HepG2 (cell line): ENCODE results near the gene TADA2B. TPM values are rescaled to one million over a fixed set of nuclear protein-coding genes. Genes with fewer than 3 reads are reported as not detected.

ENCODE experiments used
- ASH2L ChIP-seq: fragments of 300-600, 200-600 bp; sonication (generic); IDR thresholded peaks from 2 replicates; pipeline ENCODE4 v1.7.0; 2017; ENCODE audit warnings: low read depth, mild to moderate bottlenecking, moderate library complexity, mixed read lengths, low read length; ENCODE audit not compliant: insufficient read length
- HNRNPUL1 ChIP-seq: fragments of 200-400 bp; formaldehyde crosslinking; IDR thresholded peaks from 2 replicates; pipeline ENCODE4 v1.6.1; 2017; ENCODE audit warnings: low read depth, mild to moderate bottlenecking, low read length, moderate library complexity
- JDP2 ChIP-seq: sonication (generic); formaldehyde crosslinking; IDR thresholded peaks from 2 replicates; pipeline ENCODE4 v1.8.1; 2022; ENCODE audit warnings: missing genetic modification reagents, borderline replicate concordance
- KDM2A ChIP-seq: sonication (generic); formaldehyde crosslinking; IDR thresholded peaks from 2 replicates; pipeline ENCODE4 v1.4.0; 2020; ENCODE audit warnings: low read depth, missing genetic modification reagents, borderline replicate concordance
- KDM6A ChIP-seq: IDR thresholded peaks from 2 replicates; pipeline ENCODE4 v1.6.1; 2016; ENCODE audit warnings: low read depth
- NFIB ChIP-seq: sonication (generic); formaldehyde crosslinking; IDR thresholded peaks from 2 replicates; pipeline ENCODE4 v1.9.0; 2021; ENCODE audit warnings: missing genetic modification reagents, mild to moderate bottlenecking, borderline replicate concordance
- SIN3A ChIP-seq: IDR thresholded peaks from 2 replicates; pipeline ENCODE4 v1.6.1; 2011; ENCODE audit warnings: low read depth, mild to moderate bottlenecking, control low read depth, low read length, borderline replicate concordance
- XRCC5 ChIP-seq: fragments of 200-400 bp; formaldehyde crosslinking; optimal IDR thresholded peaks from 2 replicates; pipeline ENCODE3; 2017; ENCODE audit warnings: mild to moderate bottlenecking, low read length
- ZMYM2 ChIP-seq: sonication (generic); formaldehyde crosslinking; IDR thresholded peaks from 2 replicates; pipeline ENCODE4 v1.8.0; 2022; ENCODE audit warnings: mild to moderate bottlenecking, missing genetic modification reagents
- ZNF234 ChIP-seq: sonication (generic); formaldehyde crosslinking; conservative IDR thresholded peaks from 2 replicates; pipeline ENCODE4 v1.5.1; 2020; ENCODE audit warnings: mild to moderate bottlenecking, missing genetic modification reagents
- ZNF547 ChIP-seq: sonication (generic); formaldehyde crosslinking; IDR thresholded peaks from 2 replicates; pipeline ENCODE4 v1.5.1; 2020; ENCODE audit warnings: mild to moderate bottlenecking, missing genetic modification reagents
- ZNF709 ChIP-seq: sonication (generic); formaldehyde crosslinking; IDR thresholded peaks from 2 replicates; pipeline ENCODE4 v1.5.0; 2020; ENCODE audit warnings: mild to moderate bottlenecking, missing genetic modification reagents
- ZSCAN9 ChIP-seq: IDR thresholded peaks from 2 replicates; pipeline ENCODE4 v1.6.1; 2016; ENCODE audit warnings: borderline replicate concordance
- polyA plus RNA-seq, 8 experiments: library from polyadenylated mRNA; depleted of rRNA in 3 of 8; stranded (reverse) in 7 of 8; unstranded in 1 of 8; fragments of >200 nt; fragmentation: Illumina TruSeq in 4 of 8; extraction: Trizol in 4 of 8; gene quantifications; 2 replicates each; pipeline versions ENCODE4 v1.2.1 to v1.2.3, GENCODE V29; 2011 to 2016; ENCODE audit warnings: low read depth in 4 of 8, missing spikeins in 1 of 8, mixed read lengths in 1 of 8; ENCODE audit not compliant: insufficient read depth in 1 of 8
- total RNA-seq, 5 experiments: library from RNA; depleted of rRNA; stranded (reverse); fragments of >200 nt; fragmentation: Illumina TruSeq; extraction: Trizol; gene quantifications; 2 replicates each; pipeline ENCODE4 v1.2.3, GENCODE V29; 2016; ENCODE audit warnings: low read depth in 1 of 5
- TF ChIP-seq, protein P1 (sequence below): sonication (generic); formaldehyde crosslinking; IDR thresholded peaks from 2 replicates; pipeline ENCODE4 v1.4.0; 2020; ENCODE audit warnings: missing genetic modification reagents, borderline replicate concordance
- TF ChIP-seq, protein P2 (sequence below): IDR thresholded peaks from 2 replicates; pipeline ENCODE4 v1.6.1; 2016; ENCODE audit warnings: low read depth, missing genetic modification reagents, missing compliant biosample characterization
- TF ChIP-seq, protein P3 (sequence below): sonication (generic); formaldehyde crosslinking; IDR thresholded peaks from 2 replicates; pipeline ENCODE4 v1.4.0; 2020; ENCODE audit warnings: mild to moderate bottlenecking, missing genetic modification reagents

Gene TADA2B
- total and polyA plus RNA-seq, 2 of the 13 experiments (the other 11 are each of a cell fraction or from before 2014, with no cell fraction given) = 4.6 to 8.9 TPM

DNA sequence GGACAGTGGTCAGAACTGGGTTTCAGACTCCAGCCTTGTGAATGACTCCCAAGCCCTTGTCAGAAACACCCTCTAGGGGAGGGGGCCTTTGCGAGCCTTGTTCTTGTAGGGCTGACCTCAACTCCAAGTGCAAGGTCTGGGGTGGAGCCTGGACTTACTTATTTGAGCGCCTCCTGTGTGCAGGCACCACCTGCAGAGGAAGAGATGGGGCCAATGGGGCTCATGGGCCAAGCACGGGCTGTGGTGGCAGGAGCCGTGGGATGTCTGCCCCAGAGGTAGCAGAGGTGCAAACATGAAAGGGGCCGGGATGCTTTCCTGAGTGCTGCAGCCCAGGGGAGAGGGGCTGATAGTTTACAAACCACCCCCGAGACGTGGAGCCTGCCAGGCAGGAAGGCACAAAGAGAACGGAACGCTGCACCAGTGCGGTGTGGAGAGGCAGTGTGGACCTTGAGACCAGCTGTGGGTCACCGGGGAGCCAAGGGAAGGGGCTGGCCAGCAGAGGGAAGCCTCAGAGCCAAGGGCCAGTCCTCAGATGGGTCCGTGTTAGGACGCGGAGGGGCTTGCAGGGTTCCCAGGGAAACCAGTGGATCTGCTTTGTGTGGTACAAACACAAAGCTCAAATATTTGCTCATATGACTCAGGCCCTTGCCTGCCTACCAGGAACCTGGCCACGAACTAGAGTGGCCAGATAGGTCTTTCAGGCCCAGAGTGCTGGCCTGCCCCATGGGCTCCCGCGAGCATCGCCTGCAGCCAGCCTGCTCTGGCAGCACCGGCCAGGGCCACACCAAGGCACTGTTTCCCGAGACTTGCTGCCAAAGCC lies 8.7 kb upstream of the TADA2B start (continued):
- TF ChIP-seq, protein P1, sequence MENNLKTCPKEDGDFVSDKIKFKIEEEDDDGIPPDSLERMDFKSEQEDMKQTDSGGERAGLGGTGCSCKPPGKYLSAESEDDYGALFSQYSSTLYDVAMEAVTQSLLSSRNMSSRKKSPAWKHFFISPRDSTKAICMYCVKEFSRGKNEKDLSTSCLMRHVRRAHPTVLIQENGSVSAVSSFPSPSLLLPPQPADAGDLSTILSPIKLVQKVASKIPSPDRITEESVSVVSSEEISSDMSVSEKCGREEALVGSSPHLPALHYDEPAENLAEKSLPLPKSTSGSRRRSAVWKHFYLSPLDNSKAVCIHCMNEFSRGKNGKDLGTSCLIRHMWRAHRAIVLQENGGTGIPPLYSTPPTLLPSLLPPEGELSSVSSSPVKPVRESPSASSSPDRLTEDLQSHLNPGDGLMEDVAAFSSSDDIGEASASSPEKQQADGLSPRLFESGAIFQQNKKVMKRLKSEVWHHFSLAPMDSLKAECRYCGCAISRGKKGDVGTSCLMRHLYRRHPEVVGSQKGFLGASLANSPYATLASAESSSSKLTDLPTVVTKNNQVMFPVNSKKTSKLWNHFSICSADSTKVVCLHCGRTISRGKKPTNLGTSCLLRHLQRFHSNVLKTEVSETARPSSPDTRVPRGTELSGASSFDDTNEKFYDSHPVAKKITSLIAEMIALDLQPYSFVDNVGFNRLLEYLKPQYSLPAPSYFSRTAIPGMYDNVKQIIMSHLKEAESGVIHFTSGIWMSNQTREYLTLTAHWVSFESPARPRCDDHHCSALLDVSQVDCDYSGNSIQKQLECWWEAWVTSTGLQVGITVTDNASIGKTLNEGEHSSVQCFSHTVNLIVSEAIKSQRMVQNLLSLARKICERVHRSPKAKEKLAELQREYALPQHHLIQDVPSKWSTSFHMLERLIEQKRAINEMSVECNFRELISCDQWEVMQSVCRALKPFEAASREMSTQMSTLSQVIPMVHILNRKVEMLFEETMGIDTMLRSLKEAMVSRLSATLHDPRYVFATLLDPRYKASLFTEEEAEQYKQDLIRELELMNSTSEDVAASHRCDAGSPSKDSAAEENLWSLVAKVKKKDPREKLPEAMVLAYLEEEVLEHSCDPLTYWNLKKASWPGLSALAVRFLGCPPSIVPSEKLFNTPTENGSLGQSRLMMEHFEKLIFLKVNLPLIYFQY (CRISPR knock-in tag) = peak; percentile 63
- TF ChIP-seq SIN3A (peak; percentile 69; the same call in 1 of the 2 replicates), ZNF547 (CRISPR knock-in tag) (peak; percentile 78; the same call in 1 of the 2 replicates), ZMYM2 (peak; percentile 93), ASH2L (peak; percentile 49), KDM6A (CRISPR knock-in tag) (no peak), ZNF234 (CRISPR knock-in tag) (no peak), KDM2A (CRISPR knock-in tag) (peak; percentile 59; the same call in 1 of the 2 replicates), XRCC5 (peak; percentile 70), HNRNPUL1 (no peak), ZSCAN9 (CRISPR knock-in tag) (no peak), JDP2 (CRISPR knock-in tag) (no peak), ZNF709 (CRISPR knock-in tag) (peak; percentile 99), NFIB (CRISPR knock-in tag) (peak; percentile 94; the same call in 1 of the 2 replicates)
- TF ChIP-seq, protein P2, sequence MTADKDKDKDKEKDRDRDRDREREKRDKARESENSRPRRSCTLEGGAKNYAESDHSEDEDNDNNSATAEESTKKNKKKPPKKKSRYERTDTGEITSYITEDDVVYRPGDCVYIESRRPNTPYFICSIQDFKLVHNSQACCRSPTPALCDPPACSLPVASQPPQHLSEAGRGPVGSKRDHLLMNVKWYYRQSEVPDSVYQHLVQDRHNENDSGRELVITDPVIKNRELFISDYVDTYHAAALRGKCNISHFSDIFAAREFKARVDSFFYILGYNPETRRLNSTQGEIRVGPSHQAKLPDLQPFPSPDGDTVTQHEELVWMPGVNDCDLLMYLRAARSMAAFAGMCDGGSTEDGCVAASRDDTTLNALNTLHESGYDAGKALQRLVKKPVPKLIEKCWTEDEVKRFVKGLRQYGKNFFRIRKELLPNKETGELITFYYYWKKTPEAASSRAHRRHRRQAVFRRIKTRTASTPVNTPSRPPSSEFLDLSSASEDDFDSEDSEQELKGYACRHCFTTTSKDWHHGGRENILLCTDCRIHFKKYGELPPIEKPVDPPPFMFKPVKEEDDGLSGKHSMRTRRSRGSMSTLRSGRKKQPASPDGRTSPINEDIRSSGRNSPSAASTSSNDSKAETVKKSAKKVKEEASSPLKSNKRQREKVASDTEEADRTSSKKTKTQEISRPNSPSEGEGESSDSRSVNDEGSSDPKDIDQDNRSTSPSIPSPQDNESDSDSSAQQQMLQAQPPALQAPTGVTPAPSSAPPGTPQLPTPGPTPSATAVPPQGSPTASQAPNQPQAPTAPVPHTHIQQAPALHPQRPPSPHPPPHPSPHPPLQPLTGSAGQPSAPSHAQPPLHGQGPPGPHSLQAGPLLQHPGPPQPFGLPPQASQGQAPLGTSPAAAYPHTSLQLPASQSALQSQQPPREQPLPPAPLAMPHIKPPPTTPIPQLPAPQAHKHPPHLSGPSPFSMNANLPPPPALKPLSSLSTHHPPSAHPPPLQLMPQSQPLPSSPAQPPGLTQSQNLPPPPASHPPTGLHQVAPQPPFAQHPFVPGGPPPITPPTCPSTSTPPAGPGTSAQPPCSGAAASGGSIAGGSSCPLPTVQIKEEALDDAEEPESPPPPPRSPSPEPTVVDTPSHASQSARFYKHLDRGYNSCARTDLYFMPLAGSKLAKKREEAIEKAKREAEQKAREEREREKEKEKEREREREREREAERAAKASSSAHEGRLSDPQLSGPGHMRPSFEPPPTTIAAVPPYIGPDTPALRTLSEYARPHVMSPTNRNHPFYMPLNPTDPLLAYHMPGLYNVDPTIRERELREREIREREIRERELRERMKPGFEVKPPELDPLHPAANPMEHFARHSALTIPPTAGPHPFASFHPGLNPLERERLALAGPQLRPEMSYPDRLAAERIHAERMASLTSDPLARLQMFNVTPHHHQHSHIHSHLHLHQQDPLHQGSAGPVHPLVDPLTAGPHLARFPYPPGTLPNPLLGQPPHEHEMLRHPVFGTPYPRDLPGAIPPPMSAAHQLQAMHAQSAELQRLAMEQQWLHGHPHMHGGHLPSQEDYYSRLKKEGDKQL = peak; percentile 61; the same call in 1 of the 2 replicates
- TF ChIP-seq, protein P3, sequence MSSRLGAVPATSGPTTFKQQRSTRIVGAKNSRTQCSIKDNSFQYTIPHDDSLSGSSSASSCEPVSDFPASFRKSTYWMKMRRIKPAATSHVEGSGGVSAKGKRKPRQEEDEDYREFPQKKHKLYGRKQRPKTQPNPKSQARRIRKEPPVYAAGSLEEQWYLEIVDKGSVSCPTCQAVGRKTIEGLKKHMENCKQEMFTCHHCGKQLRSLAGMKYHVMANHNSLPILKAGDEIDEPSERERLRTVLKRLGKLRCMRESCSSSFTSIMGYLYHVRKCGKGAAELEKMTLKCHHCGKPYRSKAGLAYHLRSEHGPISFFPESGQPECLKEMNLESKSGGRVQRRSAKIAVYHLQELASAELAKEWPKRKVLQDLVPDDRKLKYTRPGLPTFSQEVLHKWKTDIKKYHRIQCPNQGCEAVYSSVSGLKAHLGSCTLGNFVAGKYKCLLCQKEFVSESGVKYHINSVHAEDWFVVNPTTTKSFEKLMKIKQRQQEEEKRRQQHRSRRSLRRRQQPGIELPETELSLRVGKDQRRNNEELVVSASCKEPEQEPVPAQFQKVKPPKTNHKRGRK (CRISPR knock-in tag) = no peak
